Fibroblast of lung (primary cell): Measurements from ENCODE around the gene CC2D1A.

Source experiments
- EZH2 ChIP-seq: IDR thresholded peaks from 2 replicates; pipeline ENCODE4 v1.5.1; 2012; ENCODE audit warnings: low read length, control low read depth, mild to moderate bottlenecking; ENCODE audit errors: missing control alignments
- TF ChIP-seq, protein P1 (sequence below), 2 donors: IDR thresholded peaks in 1 of 2; conservative IDR thresholded peaks in 1 of 2; 1 replicate in 1 of 2; 2 replicates in 1 of 2; pipeline ENCODE4 v1.5.1; 2011 to 2012; ENCODE audit warnings: low read length in 2 of 2, control low read depth in 1 of 2, inconsistent platforms in 1 of 2, low read depth in 1 of 2, mild to moderate bottlenecking in 1 of 2

DNA sequence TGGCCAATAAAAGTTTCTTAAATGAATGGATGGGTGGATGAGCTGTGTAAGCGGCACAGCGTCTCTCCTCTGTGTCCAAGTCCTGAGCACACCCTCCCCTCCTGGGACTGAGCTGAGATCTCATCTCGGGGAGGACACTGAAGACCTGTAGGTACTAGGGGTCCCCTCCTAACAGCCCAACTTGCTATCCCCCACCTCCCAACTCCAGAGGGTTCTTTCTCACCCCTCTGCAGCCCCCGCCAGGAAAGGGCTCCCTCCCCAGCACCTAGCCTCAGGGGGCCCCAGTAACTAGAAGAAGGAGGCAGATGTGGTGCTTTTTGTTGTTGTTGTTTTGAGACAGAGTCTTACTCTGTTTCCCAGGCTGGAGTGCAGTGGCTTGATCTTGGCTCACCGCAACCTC lies 30.2 kb upstream of the CC2D1A start:
- TF ChIP-seq, protein P1, sequence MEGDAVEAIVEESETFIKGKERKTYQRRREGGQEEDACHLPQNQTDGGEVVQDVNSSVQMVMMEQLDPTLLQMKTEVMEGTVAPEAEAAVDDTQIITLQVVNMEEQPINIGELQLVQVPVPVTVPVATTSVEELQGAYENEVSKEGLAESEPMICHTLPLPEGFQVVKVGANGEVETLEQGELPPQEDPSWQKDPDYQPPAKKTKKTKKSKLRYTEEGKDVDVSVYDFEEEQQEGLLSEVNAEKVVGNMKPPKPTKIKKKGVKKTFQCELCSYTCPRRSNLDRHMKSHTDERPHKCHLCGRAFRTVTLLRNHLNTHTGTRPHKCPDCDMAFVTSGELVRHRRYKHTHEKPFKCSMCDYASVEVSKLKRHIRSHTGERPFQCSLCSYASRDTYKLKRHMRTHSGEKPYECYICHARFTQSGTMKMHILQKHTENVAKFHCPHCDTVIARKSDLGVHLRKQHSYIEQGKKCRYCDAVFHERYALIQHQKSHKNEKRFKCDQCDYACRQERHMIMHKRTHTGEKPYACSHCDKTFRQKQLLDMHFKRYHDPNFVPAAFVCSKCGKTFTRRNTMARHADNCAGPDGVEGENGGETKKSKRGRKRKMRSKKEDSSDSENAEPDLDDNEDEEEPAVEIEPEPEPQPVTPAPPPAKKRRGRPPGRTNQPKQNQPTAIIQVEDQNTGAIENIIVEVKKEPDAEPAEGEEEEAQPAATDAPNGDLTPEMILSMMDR (conservative IDR thresholded peaks at IDR 0.05 in 1 of 2, IDR thresholded peaks at IDR 0.05 in 1 of 2; ENCODE audit: low read depth in 1 of 2, low read length in 2 of 2), result no peak
- TF ChIP-seq EZH2, result no peak
